Measurements from ENCODE around the gene INPP5J. TPM values are rescaled to one million over a fixed set of nuclear protein-coding genes. Genes with fewer than 3 reads are reported as not detected.
"Not testable (repeated sequence)": the region's sequence is repeated elsewhere in the genome, so short reads cannot be mapped to it uniquely, and the experiment has no call there.

INPP5J gene
- total RNA-seq, 1 donor from 2014 or later: 16.6 TPM

DNA sequence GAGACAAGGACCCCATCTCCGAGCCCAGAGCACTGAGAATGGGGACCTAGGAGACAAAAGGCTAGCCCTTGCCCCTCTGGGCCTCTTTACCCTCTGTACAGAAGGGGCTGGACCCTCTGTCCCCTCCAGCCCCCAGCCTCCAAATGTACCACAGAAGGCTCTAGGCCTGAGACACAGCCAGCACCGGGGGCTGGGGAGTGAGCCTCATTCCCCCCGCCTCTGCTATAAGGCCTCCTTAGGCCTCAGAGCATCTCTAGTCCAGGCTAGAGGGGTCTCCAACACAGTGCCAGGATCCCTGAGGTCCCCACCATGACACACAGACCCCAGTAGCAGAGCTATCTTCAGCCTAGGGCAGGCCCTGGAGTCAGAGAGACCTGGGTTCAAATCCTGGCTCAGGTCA lies 36.8 kb upstream of the INPP5J start:
- DNase-seq (ENCODE audit: missing footprints) (peak; percentile 50), ATAC-seq (no peak)
- intact Hi-C loops (cut with DNase I): loop anchor here (1.0 to 5.0 kb wide), 2 partner anchors 117 to 146 kb away; partner anchors contain the start of gene TUG1

DNA sequence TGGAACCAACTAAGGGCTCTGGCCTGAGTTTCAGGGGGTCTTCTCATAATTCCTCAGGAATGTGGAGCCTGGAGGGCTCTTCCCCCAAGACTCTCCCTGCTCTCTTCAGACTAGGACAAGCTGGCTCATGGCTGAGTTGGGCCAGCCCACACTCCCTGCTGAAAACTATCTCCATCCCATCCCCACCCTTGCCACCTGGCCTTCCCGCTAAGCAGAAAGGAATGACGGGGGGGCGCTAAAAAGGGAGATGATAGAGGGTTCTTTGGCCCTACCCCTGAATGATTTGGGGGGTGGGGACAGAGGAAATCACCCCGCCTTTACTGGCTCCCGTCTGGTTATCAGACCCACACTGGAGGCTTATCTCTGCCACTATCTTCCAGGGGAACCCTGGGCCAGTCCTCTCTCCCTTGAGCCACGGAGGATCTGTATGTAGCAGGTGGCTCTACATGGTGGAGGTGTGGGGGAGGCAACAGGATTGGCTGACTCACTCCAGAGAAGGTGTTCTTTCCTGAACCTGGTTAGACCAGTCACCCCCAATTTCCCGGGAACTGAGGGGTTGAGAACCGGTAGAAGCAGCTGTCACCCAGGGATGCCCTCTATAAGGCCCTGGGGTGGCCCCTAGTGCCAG lies 35.9 kb upstream of the INPP5J start:
- intact Hi-C loops (cut with DNase I): loop anchor here (5.0 kb wide), 1 partner anchor 145 kb away; no protein-coding TSS in a partner anchor
- DNase-seq (ENCODE audit: missing footprints) (no peak), ATAC-seq (no peak)

DNA sequence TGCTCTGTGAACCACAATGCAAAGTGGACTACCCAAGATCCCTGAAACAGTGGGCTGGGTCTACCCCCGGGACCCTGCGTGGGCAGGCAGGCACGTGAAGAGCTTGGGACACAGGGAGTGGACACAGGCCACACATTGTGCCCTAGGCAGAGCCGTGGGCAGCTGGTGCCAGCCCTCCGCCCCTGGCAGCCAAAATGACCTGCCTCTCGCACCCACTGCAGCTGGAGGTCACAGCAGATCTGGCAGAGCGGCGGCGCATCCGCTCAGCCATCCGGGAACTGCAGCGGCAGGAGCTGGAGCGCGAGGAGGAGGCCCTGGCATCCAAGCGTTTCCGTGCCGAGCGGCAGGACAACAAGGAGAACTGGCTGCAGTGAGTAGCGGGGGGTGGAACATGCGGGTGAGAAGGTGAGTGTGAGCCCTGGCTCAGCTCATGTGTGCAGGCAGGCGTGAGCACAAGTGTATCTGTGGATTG lies 35.0 kb upstream of the INPP5J start:
- DNase-seq (ENCODE audit: missing footprints) (no peak), ATAC-seq (no peak)
- intact Hi-C loops (cut with DNase I): loop anchor here (2.0 to 5.0 kb wide), 2 partner anchors 19 to 145 kb away; partner anchors contain the start of gene SELENOM

DNA sequence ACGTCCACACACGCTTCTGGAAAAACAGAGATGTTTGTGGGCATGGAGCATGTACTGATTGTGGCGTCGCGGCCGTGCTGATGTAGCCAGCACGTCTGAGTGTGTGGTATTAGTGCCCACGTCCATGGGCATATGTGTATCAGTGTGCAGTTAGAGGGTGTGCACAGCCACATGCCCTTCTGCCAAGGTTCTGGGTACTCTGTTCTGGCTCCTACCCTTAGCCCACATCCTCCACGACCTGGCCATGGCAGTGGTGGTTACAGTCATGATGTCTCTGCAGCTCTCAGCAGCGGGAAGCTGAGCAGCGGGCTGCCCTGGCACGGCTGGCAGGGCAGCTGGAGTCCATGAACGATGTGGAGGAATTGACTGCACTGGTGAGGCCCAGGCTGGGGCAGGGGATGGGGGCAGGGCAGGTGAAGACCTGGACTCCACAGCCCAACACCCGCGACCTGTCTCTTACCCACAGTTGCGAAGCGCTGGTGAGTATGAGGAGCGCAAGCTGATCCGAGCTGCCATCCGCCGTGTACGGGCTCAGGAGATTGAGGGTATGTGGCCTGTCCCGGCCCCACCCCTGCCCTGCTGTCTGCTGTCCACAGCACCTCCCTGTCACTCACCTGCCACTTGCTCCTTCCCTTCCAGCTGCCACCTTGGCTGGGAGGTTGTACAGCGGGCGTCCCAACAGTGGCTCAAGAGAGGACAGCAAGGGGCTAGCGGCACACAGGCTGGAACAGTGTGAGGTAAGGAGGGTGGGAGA lies 34.4 kb upstream of the INPP5J start:
- DNase-seq (ENCODE audit: missing footprints): peak; percentile 60
- intact Hi-C loops (cut with DNase I): loop anchor here (2.0 to 5.0 kb wide), 2 partner anchors 18 to 144 kb away; partner anchors contain the start of gene SELENOM
- no peak for ATAC-seq

DNA sequence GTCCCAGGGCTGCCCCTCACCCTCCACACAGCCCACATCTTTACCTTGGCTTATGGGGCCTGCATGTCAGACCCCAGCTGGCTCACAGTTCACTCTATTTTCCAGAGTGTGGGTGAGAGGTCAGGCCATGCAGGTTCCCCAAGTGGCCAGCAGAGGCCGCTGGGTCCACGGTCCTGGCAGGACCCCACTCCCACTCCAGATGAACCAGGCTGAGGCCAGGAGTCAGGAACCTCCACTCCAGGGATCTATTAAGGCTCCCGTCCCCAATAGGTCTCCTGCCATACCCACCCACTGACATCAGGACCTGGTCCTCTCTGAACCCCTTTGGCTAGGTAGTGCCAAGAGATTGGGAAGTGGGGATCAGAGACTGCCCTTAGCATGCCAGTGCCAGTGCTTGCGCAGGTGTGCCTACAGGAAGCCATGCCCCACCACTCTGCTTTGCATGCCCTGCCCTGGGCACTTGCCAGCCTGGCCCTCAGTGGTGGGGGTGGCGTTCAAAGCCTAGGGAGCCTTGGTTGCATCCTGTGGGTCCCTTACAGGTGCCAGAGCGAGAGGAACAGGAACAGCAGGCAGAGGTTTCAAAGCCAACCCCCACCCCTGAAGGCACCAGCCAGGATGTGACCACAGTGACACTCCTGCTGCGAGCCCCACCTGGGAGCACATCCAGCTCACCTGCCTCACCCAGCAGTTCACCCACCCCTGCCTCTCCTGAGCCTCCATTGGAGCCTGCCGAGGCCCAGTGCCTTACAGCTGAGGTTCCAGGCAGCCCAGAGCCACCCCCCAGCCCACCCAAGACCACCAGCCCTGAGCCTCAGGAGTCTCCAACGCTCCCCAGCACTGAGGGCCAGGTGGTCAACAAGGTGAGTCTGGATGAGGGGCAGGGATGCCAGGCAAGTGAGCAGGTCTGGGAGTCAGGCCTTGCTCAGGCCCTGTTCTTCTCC lies 33.3 kb upstream of the INPP5J start:
- intact Hi-C loops (cut with DNase I): loop anchor here (1.0 to 5.0 kb wide), 3 partner anchors 17 to 143 kb away; partner anchors contain the start of gene SELENOM
- peak; percentile 77 for DNase-seq (ENCODE audit: missing footprints)
- peak; percentile 18 for ATAC-seq

DNA sequence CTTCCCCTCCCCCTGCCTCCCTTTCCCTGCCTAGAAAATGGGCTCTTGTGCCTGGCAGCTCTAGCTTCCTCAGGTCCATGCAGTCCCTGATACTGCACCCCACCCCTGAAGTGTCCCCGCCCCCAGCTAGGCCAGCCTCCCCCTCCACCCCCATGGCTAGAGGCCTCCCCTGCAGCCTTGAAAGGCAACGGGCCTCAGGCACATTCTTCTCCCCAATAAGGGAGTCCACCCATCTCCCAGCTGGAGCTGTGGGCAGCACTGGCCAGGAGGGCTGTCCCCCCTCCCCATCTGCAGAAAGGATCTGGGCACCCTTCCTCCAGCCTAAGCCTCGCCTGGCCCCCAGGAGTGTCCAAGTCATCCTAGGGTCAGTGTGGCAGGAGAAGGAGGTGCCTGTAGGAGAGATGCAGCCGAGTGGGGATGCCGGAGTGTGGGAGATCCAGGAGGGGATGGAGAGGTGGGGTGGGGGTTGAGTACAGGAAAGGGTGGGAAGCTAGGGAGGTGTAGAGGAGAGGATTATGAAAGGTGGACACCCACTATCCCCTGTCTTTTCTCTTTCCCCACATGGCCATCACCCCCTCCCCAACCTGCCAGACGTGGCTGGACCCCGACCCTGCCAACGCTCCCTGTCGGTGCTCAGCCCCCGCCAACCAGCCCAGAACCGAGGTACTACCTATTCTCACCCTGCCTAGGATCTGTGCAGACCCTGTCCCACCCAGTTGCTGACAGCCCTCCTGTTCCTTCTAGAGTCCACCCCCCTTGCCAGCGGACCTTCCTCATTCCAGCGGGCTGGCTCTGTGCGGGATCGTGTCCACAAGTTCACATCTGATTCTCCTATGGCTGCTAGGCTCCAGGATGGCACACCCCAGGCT lies 32.3 kb upstream of the INPP5J start:
- ATAC-seq: no peak
- no peak for DNase-seq (ENCODE audit: missing footprints)
- intact Hi-C loops (cut with DNase I): no loop called here

DNA sequence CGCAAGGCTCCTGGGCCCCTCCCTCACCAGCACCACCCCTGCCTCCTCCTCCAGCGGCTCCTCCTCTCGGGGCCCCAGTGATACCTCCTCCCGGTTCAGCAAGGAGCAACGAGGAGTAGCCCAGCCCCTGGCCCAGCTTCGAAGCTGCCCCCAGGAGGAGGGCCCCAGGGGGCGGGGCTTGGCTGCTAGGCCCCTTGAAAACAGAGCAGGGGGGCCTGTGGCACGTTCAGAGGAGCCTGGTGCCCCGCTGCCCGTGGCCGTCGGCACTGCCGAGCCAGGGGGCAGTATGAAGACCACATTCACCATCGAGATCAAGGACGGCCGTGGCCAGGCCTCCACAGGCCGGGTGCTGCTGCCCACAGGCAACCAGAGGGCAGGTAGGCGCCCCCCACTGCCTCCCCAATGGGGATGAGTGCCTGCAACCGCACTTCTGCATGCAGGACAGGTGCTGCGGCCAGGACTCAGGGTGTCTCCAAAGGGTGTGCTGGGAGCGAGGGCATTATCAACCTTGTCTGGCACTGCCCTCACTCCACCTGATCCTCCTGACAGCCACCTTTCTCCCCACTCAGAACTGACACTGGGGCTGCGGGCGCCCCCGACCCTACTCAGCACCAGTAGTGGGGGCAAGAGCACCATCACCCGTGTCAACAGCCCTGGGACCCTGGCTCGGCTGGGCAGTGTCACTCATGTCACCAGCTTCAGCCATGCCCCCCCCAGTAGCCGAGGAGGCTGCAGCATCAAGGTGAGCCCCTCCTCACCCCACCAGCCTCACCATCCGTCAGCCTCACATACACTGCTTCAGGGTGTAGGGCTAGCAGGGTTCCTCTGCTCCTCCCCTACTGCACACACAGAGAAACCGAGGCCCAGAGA lies 31.4 kb upstream of the INPP5J start:
- intact Hi-C loops (cut with DNase I): no loop called here
- peak; percentile 59 for DNase-seq (ENCODE audit: missing footprints)
- ATAC-seq: no peak

DNA sequence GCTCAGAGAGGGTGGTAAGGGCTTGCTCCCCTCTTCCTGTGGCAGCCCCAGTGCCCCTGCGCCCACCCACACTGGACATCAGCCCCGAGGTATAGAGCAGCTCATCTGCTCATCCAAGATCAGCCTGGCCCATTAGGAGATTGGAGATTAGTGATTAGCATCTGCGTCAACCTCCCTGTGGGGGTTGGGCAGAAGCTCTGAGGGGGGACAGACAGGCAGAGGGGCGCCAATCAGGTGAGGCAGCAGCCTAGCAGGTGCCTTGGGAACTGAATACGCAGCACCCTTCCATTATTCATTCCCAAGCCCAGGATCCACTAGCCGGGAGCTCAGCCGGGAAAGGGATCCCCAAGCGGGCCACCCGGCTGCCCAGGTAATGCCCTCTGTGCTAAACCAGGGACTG lies 30.6 kb upstream of the INPP5J start:
- intact Hi-C loops (cut with DNase I): no loop called here
- DNase-seq (ENCODE audit: missing footprints) (no peak), ATAC-seq (no peak)

DNA sequence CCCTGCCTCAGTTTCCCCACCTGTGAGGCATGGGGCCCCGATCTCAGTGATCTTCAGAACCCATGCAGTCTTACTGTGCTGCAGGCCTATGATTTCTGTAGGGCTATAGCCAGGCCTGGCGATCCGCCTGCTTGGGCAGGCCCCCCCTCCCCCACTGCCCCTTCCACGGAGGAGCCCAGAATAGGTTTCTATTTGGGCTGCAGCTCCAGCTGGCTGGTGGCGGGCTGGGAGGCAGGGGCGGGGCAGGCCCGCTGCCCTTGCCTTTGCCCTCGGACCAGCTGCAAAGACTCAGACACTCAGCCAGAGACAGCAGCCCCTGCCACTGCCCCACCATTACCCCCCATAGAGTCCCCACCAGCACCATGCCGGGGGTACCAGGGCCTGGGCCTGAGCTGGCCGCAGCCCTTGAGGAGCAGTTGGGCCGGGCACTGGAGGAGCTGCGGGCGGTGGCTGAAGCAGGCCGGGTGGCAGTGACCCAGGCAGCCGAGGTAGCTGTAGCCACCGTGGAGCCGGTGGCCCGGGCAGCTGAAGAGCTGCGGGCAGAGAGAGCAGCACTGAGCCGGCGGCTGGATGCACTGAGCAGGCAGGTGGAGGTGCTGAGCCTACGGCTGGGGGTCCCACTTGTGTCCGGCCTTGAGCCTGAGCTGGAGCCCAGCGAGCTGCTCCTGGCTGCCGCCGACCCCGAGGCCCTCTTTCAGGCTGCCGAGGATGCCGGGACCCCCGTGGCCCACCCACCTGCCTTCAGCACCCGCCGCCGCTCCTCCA lies 29.5 kb upstream of the INPP5J start:
- DNase-seq (ENCODE audit: missing footprints): peak; percentile 79
- intact Hi-C loops (cut with DNase I): no loop called here

DNA sequence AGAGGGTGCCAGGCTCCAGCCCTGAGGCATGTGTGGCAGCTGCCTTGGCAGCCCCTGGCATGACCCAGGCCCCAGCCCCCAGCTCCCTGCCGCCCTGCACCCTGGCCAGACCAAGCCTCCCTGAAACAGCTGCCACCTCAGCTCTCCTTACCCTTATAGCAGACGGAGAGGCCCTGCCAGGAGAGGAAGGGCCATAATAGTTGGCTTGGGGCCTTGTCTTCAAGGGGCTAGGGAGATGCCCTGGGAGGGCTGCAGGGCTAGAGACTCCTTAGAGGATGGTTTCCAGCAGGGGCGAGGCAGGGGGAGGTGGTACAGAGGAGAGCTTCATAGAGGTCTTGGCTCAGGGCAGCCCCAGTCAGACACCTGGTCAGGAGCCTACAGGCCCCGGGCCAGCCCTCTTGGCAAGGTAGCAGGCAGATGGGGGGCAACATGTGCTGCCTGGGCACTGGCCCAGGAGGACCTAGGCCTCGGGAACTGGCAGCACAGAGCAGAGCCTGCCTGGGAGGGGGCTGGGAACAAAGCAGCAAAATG lies 28.7 kb upstream of the INPP5J start:
- DNase-seq (ENCODE audit: missing footprints): peak; percentile 85
- intact Hi-C loops (cut with DNase I): loop anchor here (2.0 kb wide), 1 partner anchor 25 kb away; no protein-coding TSS in a partner anchor
- peak; percentile 71 for ATAC-seq

More for the DNA sequence above, 29.5 kb upstream of the INPP5J start:
- peak; percentile 78 for ATAC-seq

DNA sequence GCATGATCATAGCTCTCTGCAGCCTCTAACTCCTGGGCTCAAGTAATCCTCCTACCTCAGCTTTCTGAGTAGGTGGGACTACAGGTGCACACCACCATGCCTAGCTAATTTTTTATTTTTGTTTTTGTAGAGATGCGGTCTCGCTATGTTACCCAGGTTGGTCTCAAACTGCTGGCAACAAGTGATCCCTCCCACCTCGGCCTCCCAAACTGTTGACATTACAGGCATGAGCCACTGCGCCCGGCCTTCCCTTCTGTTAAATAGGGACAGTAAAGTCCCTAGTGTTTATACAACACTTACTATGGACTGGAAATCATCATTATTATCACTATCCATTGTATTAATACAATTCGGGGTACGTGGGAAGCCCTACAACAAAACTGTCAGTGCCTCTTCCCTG lies 28.0 kb upstream of the INPP5J start:
- no peak for ATAC-seq
- intact Hi-C loops (cut with DNase I): loop anchor here (2.0 kb wide), 1 partner anchor 24 kb away; no protein-coding TSS in a partner anchor
- DNase-seq (ENCODE audit: missing footprints): peak; percentile 53

DNA sequence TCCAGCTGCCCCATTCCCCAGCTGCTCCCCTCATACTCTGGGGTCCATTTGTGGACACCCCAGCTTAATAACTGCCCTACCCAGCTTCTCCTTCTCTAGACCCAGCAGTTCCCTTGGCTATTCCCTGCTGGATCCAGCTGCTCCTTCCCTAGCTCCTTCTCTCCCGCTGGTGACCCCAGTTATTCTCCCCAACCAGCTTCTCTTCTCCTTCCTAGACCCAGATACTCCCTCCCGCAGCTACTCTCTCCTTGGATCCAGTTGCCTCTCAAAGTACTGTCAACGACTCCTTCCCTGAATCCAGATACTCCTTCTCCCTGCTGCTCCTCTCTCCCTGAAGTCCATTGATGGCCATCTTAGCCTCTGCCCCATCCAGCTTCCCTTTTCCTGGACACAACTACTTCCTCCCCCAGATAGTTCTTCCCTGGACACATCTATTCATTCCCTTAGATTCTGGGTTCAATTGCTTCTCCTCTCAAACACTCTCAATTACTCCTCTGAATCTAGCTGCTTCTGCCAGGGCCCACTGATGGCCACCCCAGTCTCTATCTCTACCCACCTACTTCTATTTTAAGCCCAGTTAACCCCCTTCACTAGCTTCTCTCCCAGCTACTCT lies 27.0 kb upstream of the INPP5J start:
- ATAC-seq: no peak
- no peak for DNase-seq (ENCODE audit: missing footprints)
- intact Hi-C loops (cut with DNase I): loop anchor here (2.0 kb wide), 1 partner anchor 23 kb away; no protein-coding TSS in a partner anchor

DNA sequence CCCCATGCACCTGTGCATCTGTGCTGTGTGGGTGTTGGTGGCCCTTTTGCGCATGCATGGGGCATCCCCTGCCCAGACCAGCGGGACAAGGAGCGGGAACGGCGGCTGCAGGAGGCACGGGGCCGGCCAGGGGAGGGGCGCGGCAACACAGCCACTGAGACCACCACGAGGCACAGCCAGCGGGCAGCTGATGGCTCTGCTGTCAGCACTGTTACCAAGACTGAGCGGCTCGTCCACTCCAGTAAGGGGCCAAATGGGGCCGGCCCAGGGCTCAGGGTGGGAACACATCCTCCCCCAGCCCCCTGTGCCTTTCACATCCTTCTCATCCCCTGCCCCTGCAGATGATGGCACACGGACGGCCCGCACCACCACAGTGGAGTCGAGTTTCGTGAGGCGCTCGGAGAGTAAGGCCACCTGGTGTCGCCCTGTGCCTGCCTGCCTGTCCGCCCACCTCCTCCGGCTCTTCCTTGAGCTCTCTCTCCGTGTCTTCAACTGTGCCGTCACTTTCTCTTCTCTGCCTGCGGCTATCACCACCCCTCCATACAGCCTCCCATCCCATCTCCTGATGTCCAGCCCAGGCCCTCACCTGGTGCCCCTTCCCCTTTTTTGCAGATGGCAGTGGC lies 26.0 kb upstream of the INPP5J start:
- ATAC-seq: no peak
- peak; percentile 40 for DNase-seq (ENCODE audit: missing footprints)
- intact Hi-C loops (cut with DNase I): no loop called here

DNA sequence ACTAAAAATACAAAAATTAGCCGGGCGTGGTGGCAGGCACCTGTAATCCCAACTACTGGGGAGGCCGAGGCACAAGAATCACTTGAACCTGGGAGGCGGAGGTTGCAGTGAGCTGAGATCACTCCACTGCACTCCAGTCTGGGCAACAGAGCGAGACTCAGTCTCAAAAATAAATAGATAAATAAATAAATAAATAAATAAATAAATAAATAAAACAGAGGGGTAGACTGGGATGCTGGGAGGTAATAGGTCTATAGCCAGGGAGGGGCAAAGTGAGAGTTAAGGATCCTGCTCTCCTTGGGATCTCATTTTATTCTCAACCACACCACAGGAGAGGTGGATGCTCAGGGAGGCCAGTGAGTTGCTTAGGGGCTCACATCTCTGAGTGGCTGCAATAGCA lies 25.2 kb upstream of the INPP5J start:
- DNase-seq (ENCODE audit: missing footprints); intact Hi-C loops (cut with DNase I); ATAC-seq: not testable (repeated sequence)
